Measurements from ENCODE around the gene DDX47. TPM values are rescaled to one million over a fixed set of nuclear protein-coding genes. Genes with fewer than 3 reads are reported as not detected.
A peak's percentile ranks its signal among the peaks of the same experiment; 100 is the strongest.

The DDX47 gene
- total and polyA plus RNA-seq, 10 of the 15 experiments (the other 5 are each of a cell fraction or from before 2014, with no cell fraction given): 84.8 to 266 (median 120) TPM

- TF ChIP-seq TCF12 (IDR thresholded peaks at IDR 0.05; ENCODE audit: low read depth, low read length): peak; percentile 77
- TF ChIP-seq RELB (IDR thresholded peaks at IDR 0.05; ENCODE audit: low read depth): peak; percentile 96
- TF ChIP-seq ATF3 (IDR thresholded peaks at IDR 0.05; ENCODE audit: borderline replicate concordance, extremely low read depth, low read depth, low read length): no peak; the same call in 1 of the 2 replicates
- peak; percentile 93 for TF ChIP-seq GABPA (IDR thresholded peaks at IDR 0.05; ENCODE audit: low read depth)
- no peak for TF ChIP-seq ASH2L (IDR thresholded peaks at IDR 0.05; ENCODE audit: borderline replicate concordance, low read depth)
- TF ChIP-seq SREBF1 (IDR thresholded peaks at IDR 0.05; ENCODE audit: low read length): peak; percentile 58
- peak; percentile 51; the same call in 1 of the 2 replicates for TF ChIP-seq CBFB (IDR thresholded peaks at IDR 0.05; ENCODE audit: low read depth)
- peak; percentile 86 for TF ChIP-seq CREB1 (IDR thresholded peaks at IDR 0.05; ENCODE audit: low read depth)
- TF ChIP-seq MYC (IDR thresholded peaks at IDR 0.05; ENCODE audit: insufficient read depth, insufficient read length, insufficient replicate concordance, low read length, severe bottlenecking): no peak
- no peak for TF ChIP-seq IRF3 (IDR thresholded peaks at IDR 0.05)
- TF ChIP-seq TAF1 (IDR thresholded peaks at IDR 0.05; ENCODE audit: borderline replicate concordance, low read depth, low read length): peak; percentile 98
- peak; percentile 24 for TF ChIP-seq SMAD1 (IDR thresholded peaks at IDR 0.05; ENCODE audit: low read depth, partially characterized antibody)
- peak; percentile 96 for TF ChIP-seq HCFC1 (IDR thresholded peaks at IDR 0.05; ENCODE audit: low read length)
- TF ChIP-seq ETV6 (conservative IDR thresholded peaks at IDR 0.05 in 1 of 2, IDR thresholded peaks at IDR 0.05 in 1 of 2; ENCODE audit: borderline replicate concordance in 1 of 2, low read depth in 1 of 2): no peak
- peak; percentile 96 for TF ChIP-seq SIX5 (IDR thresholded peaks at IDR 0.05; ENCODE audit: low read depth, low read length, severe bottlenecking)
- TF ChIP-seq ZBTB33 (IDR thresholded peaks at IDR 0.05): peak; percentile 84
- TF ChIP-seq ATF2 (IDR thresholded peaks at IDR 0.05; ENCODE audit: low read length): peak; percentile 39
- TF ChIP-seq LARP7 (IDR thresholded peaks at IDR 0.05): peak; percentile 66
- peak; percentile 37 to 62; a peak in 3 of 4 replicates for TF ChIP-seq BHLHE40 (IDR thresholded peaks at IDR 0.05; ENCODE audit: borderline replicate concordance in 1 of 2, low read depth in 2 of 2, low read length in 1 of 2)
Observed at GRCh38 chr12:12813120-12814101, at the start of gene DDX47 (continued).

Data from GM12878 (cell line).